ENCODE results near the gene CCDC57. TPM values are rescaled to one million over a fixed set of nuclear protein-coding genes. Genes with fewer than 3 reads are reported as not detected.

The CCDC57 gene
- total RNA-seq, 1 donor from 2014 or later, result 10.8 TPM

- no peak for FAIRE-seq
- H3K36me3 ChIP-seq (ENCODE audit: control insufficient read depth, insufficient read depth, low read length), result no peaks in the 10 kb centered on the region
- H3K4me3 ChIP-seq (ENCODE audit: low read depth, low read length), result no peak overlapping the region
- DNase-seq (ENCODE audit: low read depth), result no peak
- no peak for TF ChIP-seq CTCF (IDR thresholded peaks at IDR 0.05; ENCODE audit: insufficient read depth, low read length, severe bottlenecking)
- H3K27me3 ChIP-seq (ENCODE audit: control insufficient read depth, insufficient read depth, low read length), result no peaks in the 10 kb centered on the region
Observed at GRCh38 chr17:82126556-82127314, 85.9 kb downstream of the CCDC57 start.

- FAIRE-seq (no peak), DNase-seq (ENCODE audit: low read depth) (no peak)
- no peak overlapping the region for H3K4me3 ChIP-seq (ENCODE audit: low read depth, low read length)
- no peak for TF ChIP-seq CTCF (IDR thresholded peaks at IDR 0.05; ENCODE audit: insufficient read depth, low read length, severe bottlenecking)
- no peaks in the 10 kb centered on the region for H3K27me3 ChIP-seq (ENCODE audit: control insufficient read depth, insufficient read depth, low read length)
- H3K36me3 ChIP-seq (ENCODE audit: control insufficient read depth, insufficient read depth, low read length), result no peaks in the 10 kb centered on the region
Observed at GRCh38 chr17:82124101-82124500, 88.5 kb downstream of the CCDC57 start.

GRCh38 chr17:82121660-82122629 is 90.7 kb downstream of the CCDC57 start:
- H3K36me3 ChIP-seq (ENCODE audit: control insufficient read depth, insufficient read depth, low read length), result peaks cover 2% of the 10 kb centered on the region
- FAIRE-seq, result no peak
- no peak for TF ChIP-seq CTCF (IDR thresholded peaks at IDR 0.05; ENCODE audit: insufficient read depth, low read length, severe bottlenecking)

GRCh38 chr17:82121246-82121645 is 91.4 kb downstream of the CCDC57 start:
- FAIRE-seq, result no peak
- Histone ChIP-seq H3K36me3 (ENCODE audit: control insufficient read depth, insufficient read depth, low read length) (peaks cover 2% of the 10 kb centered on the region), H3K4me3 (ENCODE audit: low read depth, low read length) (no peak overlapping the region), H3K27me3 (ENCODE audit: control insufficient read depth, insufficient read depth, low read length) (no peaks in the 10 kb centered on the region)
- no peak for DNase-seq (ENCODE audit: low read depth)
- no peak for TF ChIP-seq CTCF (IDR thresholded peaks at IDR 0.05; ENCODE audit: insufficient read depth, low read length, severe bottlenecking)

More at GRCh38 chr17:82121660-82122629, 90.7 kb downstream of the CCDC57 start:
- no peak overlapping the region for H3K4me3 ChIP-seq (ENCODE audit: low read depth, low read length)
- H3K27me3 ChIP-seq (ENCODE audit: control insufficient read depth, insufficient read depth, low read length), result no peaks in the 10 kb centered on the region
- no peak for DNase-seq (ENCODE audit: low read depth)

- DNase-seq (ENCODE audit: low read depth) (peak; percentile 27), FAIRE-seq (no peak)
- H3K4me3 ChIP-seq (ENCODE audit: low read depth, low read length), result no peak overlapping the region
- TF ChIP-seq CTCF (IDR thresholded peaks at IDR 0.05; ENCODE audit: insufficient read depth, low read length, severe bottlenecking), result no peak
- peaks cover 2% of the 10 kb centered on the region for H3K36me3 ChIP-seq (ENCODE audit: control insufficient read depth, insufficient read depth, low read length)
- H3K27me3 ChIP-seq (ENCODE audit: control insufficient read depth, insufficient read depth, low read length), result no peaks in the 10 kb centered on the region
Observed at GRCh38 chr17:82120148-82120547, 92.5 kb downstream of the CCDC57 start.

Data from bronchial epithelial cell (primary cell).